ENCODE data around the gene SNX3. TPM values are rescaled to one million over a fixed set of nuclear protein-coding genes. Genes with fewer than 3 reads are reported as not detected.

The SNX3 gene
- total and polyA plus RNA-seq, 2 donors (not counting 1 experiment from before 2014, with no cell fraction given): 96.0 to 130 TPM

DNA sequence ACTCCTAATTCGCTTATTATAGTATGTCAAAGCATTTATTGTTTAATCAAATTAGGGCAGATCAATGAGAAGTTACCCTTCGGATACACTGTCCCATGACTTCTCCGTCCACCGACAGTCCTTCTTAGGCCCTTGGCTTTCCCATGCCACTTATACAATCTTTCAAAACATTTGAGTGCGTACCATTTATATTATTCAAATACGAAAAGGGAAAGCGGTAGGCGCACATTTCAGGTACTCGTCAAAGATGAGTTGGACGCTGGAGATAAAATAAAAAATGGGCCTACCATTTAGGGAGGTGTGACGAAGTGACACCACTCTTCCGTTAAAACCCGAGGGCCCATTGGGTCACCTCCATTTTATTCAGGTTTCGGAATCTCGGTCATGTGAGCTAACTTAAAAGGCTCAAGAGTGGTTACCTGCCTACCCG is 33.5 kb upstream of the SNX3 start:
- ATAC-seq (ENCODE audit: low read depth): peak; percentile 19
- Mint-ChIP-seq H3K4me1 (peaks cover 29% of the 10 kb centered on the region), H3K27ac (peak overlapping the region; percentile 97), H3K27me3 (no peaks in the 10 kb centered on the region), H3K9me3 (ENCODE audit: insufficient read depth) (no peaks in the 10 kb centered on the region), H3K4me3 (peak overlapping the region; percentile 97)
- POLR2A ChIA-PET: interaction anchor here (0.6 to 3.2 kb wide), 5 partner anchors 14 to 835 kb away, joined by 3 to 35 read pairs (median 4); partner anchors contain the start of genes PDSS2 and SNX3
- Histone ChIP-seq H3K4me3 (ENCODE audit: control extremely low read depth in 1 of 5, extremely low read depth in 1 of 5, insufficient read depth in 1 of 5, low read depth in 2 of 5, low read length in 4 of 5) (peak overlapping the region; percentile 84 to 98 (median 95)), H3K9me3 (ENCODE audit: control extremely low read depth in 1 of 3, control insufficient read depth in 2 of 3, insufficient read depth in 1 of 3, low read length in 2 of 3) (peaks cover 0 to 4% (median 0%) of the 10 kb centered on the region in 3 donors), H3K9ac (ENCODE audit: low read length) (peak overlapping the region; percentile 90), H3K4me1 (ENCODE audit: control insufficient read depth in 2 of 2, insufficient read depth in 2 of 2, low read length in 2 of 2) (peaks cover 12 to 16% of the 10 kb centered on the region in 2 donors), H3K79me2 (ENCODE audit: control insufficient read depth, insufficient read depth, low read length) (peaks cover 15% of the 10 kb centered on the region), H3K4me2 (replicated peaks; ENCODE audit: low read depth, low read length, poor library complexity, severe bottlenecking) (peak overlapping the region; percentile 89), H3K27me3 (replicated peaks in 1 of 4; ENCODE audit: control extremely low read depth in 1 of 4, control insufficient read depth in 3 of 4, insufficient read depth in 4 of 4, low read length in 3 of 4) (no peaks in the 10 kb centered on the region), H4K20me1 (ENCODE audit: control insufficient read depth, insufficient read depth, low read length, poor library complexity, severe bottlenecking) (no peaks in the 10 kb centered on the region), H2AFZ (ENCODE audit: insufficient read depth, low read depth, low read length, poor library complexity, severe bottlenecking) (peak overlapping the region; percentile 99), H3K27ac (ENCODE audit: low read length in 2 of 2) (peak overlapping the region; percentile 91 to 98), H3K36me3 (replicated peaks in 1 of 2; ENCODE audit: control extremely low read depth in 1 of 2, control insufficient read depth in 1 of 2, extremely low read depth in 1 of 2, insufficient read depth in 2 of 2, low read length in 1 of 2) (no peaks in the 10 kb centered on the region)
- no peak for DNase-seq
- 27% methylated on average over 11 of the region's 16 CpGs for WGBS (ENCODE audit: insufficient coverage)
- TF ChIP-seq, protein P1, sequence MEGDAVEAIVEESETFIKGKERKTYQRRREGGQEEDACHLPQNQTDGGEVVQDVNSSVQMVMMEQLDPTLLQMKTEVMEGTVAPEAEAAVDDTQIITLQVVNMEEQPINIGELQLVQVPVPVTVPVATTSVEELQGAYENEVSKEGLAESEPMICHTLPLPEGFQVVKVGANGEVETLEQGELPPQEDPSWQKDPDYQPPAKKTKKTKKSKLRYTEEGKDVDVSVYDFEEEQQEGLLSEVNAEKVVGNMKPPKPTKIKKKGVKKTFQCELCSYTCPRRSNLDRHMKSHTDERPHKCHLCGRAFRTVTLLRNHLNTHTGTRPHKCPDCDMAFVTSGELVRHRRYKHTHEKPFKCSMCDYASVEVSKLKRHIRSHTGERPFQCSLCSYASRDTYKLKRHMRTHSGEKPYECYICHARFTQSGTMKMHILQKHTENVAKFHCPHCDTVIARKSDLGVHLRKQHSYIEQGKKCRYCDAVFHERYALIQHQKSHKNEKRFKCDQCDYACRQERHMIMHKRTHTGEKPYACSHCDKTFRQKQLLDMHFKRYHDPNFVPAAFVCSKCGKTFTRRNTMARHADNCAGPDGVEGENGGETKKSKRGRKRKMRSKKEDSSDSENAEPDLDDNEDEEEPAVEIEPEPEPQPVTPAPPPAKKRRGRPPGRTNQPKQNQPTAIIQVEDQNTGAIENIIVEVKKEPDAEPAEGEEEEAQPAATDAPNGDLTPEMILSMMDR (IDR thresholded peaks at IDR 0.05): no peak
- TF ChIP-seq EZH2 (IDR thresholded peaks at IDR 0.05; ENCODE audit: borderline replicate concordance, insufficient read depth, low read depth, low read length, poor library complexity, severe bottlenecking): no peak
- CTCF ChIA-PET: interaction anchor here (1.2 to 2.3 kb wide), 3 partner anchors 12 to 35 kb away, joined by 3 to 12 read pairs (median 4); partner anchors contain the start of gene SNX3
- intact Hi-C loops (cut with micrococcal nuclease): loop anchor here (1.0 to 10.0 kb wide), 3 partner anchors 33 to 220 kb away; partner anchors contain the start of genes OSTM1 and SNX3

Data from B cell (primary cell).